ENCODE measurements around the gene IGFL1.
"Not testable (repeated sequence)": the region's sequence is repeated elsewhere in the genome, so short reads cannot be mapped to it uniquely, and the experiment has no call there.

IGFL1 gene

GRCh38 chr19:46225558-46226004, 4.0 kb upstream of the IGFL1 start:
- no peak for DNase-seq (ENCODE audit: low spot score)

- DNase-seq (ENCODE audit: low spot score): no peak
Measured at GRCh38 chr19:46226438-46226973, 3.0 kb upstream of the IGFL1 start.

- no peak for DNase-seq (ENCODE audit: low spot score)
Measured at GRCh38 chr19:46232029-46232428, 2.5 kb downstream of the IGFL1 start.

- no peak for DNase-seq (ENCODE audit: low spot score)
Measured at GRCh38 chr19:46232468-46232867, 2.9 kb downstream of the IGFL1 start.

GRCh38 chr19:46232938-46233621, 3.5 kb downstream of the IGFL1 start:
- no peak for DNase-seq (ENCODE audit: low spot score)

- DNase-seq (ENCODE audit: low spot score): not testable (repeated sequence)
Measured at GRCh38 chr19:46233871-46234270, 4.3 kb downstream of the IGFL1 start.

GRCh38 chr19:46238141-46238540, 8.6 kb downstream of the IGFL1 start:
- not testable (repeated sequence) for DNase-seq (ENCODE audit: low spot score)

- no peak for DNase-seq (ENCODE audit: low spot score)
Measured at GRCh38 chr19:46239193-46240024, 9.9 kb downstream of the IGFL1 start.

- no peak for DNase-seq (ENCODE audit: low spot score)
Measured at GRCh38 chr19:46240693-46241092, 11.2 kb downstream of the IGFL1 start.

GRCh38 chr19:46241626-46242025, 12.1 kb downstream of the IGFL1 start:
- no peak for DNase-seq (ENCODE audit: low spot score)

GRCh38 chr19:46243081-46243654, 13.6 kb downstream of the IGFL1 start:
- DNase-seq (ENCODE audit: low spot score): not testable (repeated sequence)

- DNase-seq (ENCODE audit: low spot score): no peak
Measured at GRCh38 chr19:46250076-46250735, 20.7 kb downstream of the IGFL1 start.

- no peak for DNase-seq (ENCODE audit: low spot score)
Measured at GRCh38 chr19:46251416-46251815, 21.9 kb downstream of the IGFL1 start.

- DNase-seq (ENCODE audit: low spot score): no peak
Measured at GRCh38 chr19:46254776-46255175, 25.2 kb downstream of the IGFL1 start.

- no peak for DNase-seq (ENCODE audit: low spot score)
Measured at GRCh38 chr19:46256855-46257254, 27.3 kb downstream of the IGFL1 start.

- not testable (repeated sequence) for DNase-seq (ENCODE audit: low spot score)
Measured at GRCh38 chr19:46261501-46261900, 32.0 kb downstream of the IGFL1 start.

GRCh38 chr19:46262684-46263296, 33.2 kb downstream of the IGFL1 start:
- DNase-seq (ENCODE audit: low spot score): not testable (repeated sequence)

GRCh38 chr19:46264801-46265200, 35.3 kb downstream of the IGFL1 start:
- DNase-seq (ENCODE audit: low spot score): not testable (repeated sequence)

GRCh38 chr19:46265217-46265828, 35.8 kb downstream of the IGFL1 start:
- DNase-seq (ENCODE audit: low spot score): peak; percentile 76

- no peak for DNase-seq (ENCODE audit: low spot score)
Measured at GRCh38 chr19:46269101-46269500, 39.6 kb downstream of the IGFL1 start.
